Calu3 (cell line): ENCODE data around the gene CHRDL1. TPM values are rescaled to one million over a fixed set of nuclear protein-coding genes. Genes with fewer than 3 reads are reported as not detected.

ENCODE experiments used
- BruUV-seq: library from RNA; stranded (reverse); fragments of 400-500 nt; replicated peaks from 2 replicates; lab custom pipeline; 2021; lab: Mats Ljungman, UMichigan
- CTCF ChIA-PET: fragments of 300-600 bp; sonication (Branson Sonifier 250); formaldehyde crosslinking; loops from one replicate; lab custom pipeline; 2022; ENCODE audit warnings: antibody characterized with exemption; lab: Charles Lee
- DNase-seq: peaks from one replicate; pipeline ENCODE4 v3.0.0; 2022
- H3K27ac Mint-ChIP-seq: one replicate; pipeline ENCODE4 v1.8.0; 2022; ENCODE audit warnings: mixed read lengths; ENCODE audit not compliant: unreplicated experiment
- H3K27me3 Mint-ChIP-seq: one replicate; pipeline ENCODE4 v1.8.0; 2022; ENCODE audit warnings: mixed read lengths; ENCODE audit not compliant: unreplicated experiment
- H3K36me3 Mint-ChIP-seq: one replicate; pipeline ENCODE4 v1.8.0; 2022; ENCODE audit warnings: mild to moderate bottlenecking, moderate library complexity, mixed read lengths; ENCODE audit not compliant: insufficient read depth, unreplicated experiment
- H3K4me1 Mint-ChIP-seq: one replicate; pipeline ENCODE4 v1.8.0; 2022; ENCODE audit warnings: mild to moderate bottlenecking, low read depth, mixed read lengths; ENCODE audit not compliant: unreplicated experiment
- H3K4me3 Mint-ChIP-seq: one replicate; pipeline ENCODE4 v1.8.0; 2022; ENCODE audit warnings: mild to moderate bottlenecking, low read depth, moderate library complexity, mixed read lengths; ENCODE audit not compliant: unreplicated experiment
- H3K9me3 Mint-ChIP-seq: one replicate; pipeline ENCODE4 v1.8.0; 2022; ENCODE audit warnings: low read depth, mixed read lengths; ENCODE audit not compliant: unreplicated experiment
- CTCF ChIP-seq: fragments of 200-600 bp; IDR thresholded peaks from one replicate; pipeline ENCODE4 v1.8.0; 2022; ENCODE audit warnings: antibody characterized with exemption; ENCODE audit not compliant: unreplicated experiment
- intact Hi-C: fragments of 100-400 bp; cut with micrococcal nuclease; formaldehyde crosslinking; loops from one replicate; pipeline ENCODE4 v1.10.0; 2022; ENCODE audit not compliant: unreplicated experiment
- total RNA-seq: library from RNA; stranded (reverse); gene quantifications from 2 replicates; pipeline ENCODE4 v1.2.3, GENCODE V29; 2022

The CHRDL1 gene
- total RNA-seq, 1 experiment from 2014 or later: not detected

GRCh38 chrX:110699109-110699508 lies 96.5 kb downstream of the CHRDL1 start:
- H3K36me3 Mint-ChIP-seq: no peaks in the 10 kb centered on the region
- no peak for DNase-seq
- no TSS peak for BruUV-seq
- TF ChIP-seq CTCF: no peak
- CTCF ChIA-PET: no interaction called here
- intact Hi-C loops: no loop called here
- no peaks in the 10 kb centered on the region for H3K4me1 Mint-ChIP-seq
- no peaks in the 10 kb centered on the region for H3K9me3 Mint-ChIP-seq
- no peak overlapping the region for H3K4me3 Mint-ChIP-seq
- peaks cover 52% of the 10 kb centered on the region for H3K27me3 Mint-ChIP-seq
- H3K27ac Mint-ChIP-seq: no peak overlapping the region

GRCh38 chrX:110698696-110699095 lies 96.9 kb downstream of the CHRDL1 start:
- CTCF ChIA-PET: no interaction called here

GRCh38 chrX:110692866-110693265 lies 102.8 kb downstream of the CHRDL1 start:
- Mint-ChIP-seq H3K4me3 (no peak overlapping the region), H3K27me3 (peaks cover 29% of the 10 kb centered on the region), H3K4me1 (no peaks in the 10 kb centered on the region), H3K27ac (no peak overlapping the region), H3K9me3 (no peaks in the 10 kb centered on the region), H3K36me3 (no peaks in the 10 kb centered on the region)
- TF ChIP-seq CTCF: no peak
- intact Hi-C loops: no loop called here
- CTCF ChIA-PET: interaction anchor here (0.6 kb wide), 1 partner anchor 811 kb away, joined by 3 read pairs; no protein-coding TSS in a partner anchor
- no TSS peak for BruUV-seq
- no peak for DNase-seq

More at GRCh38 chrX:110698696-110699095, 96.9 kb downstream of the CHRDL1 start:
- Mint-ChIP-seq H3K4me3 (no peak overlapping the region), H3K36me3 (no peaks in the 10 kb centered on the region), H3K27ac (no peak overlapping the region), H3K4me1 (no peaks in the 10 kb centered on the region), H3K9me3 (no peaks in the 10 kb centered on the region), H3K27me3 (peaks cover 49% of the 10 kb centered on the region)
- BruUV-seq: no TSS peak
- intact Hi-C loops: no loop called here
- no peak for DNase-seq
- no peak for TF ChIP-seq CTCF

GRCh38 chrX:110691446-110691845 lies 104.2 kb downstream of the CHRDL1 start:
- DNase-seq: no peak
- Mint-ChIP-seq H3K4me3 (no peak overlapping the region), H3K9me3 (no peaks in the 10 kb centered on the region), H3K36me3 (no peaks in the 10 kb centered on the region), H3K27ac (no peak overlapping the region), H3K27me3 (peaks cover 25% of the 10 kb centered on the region), H3K4me1 (no peaks in the 10 kb centered on the region)
- intact Hi-C loops: no loop called here
- CTCF ChIA-PET: no interaction called here
- BruUV-seq: no TSS peak
- no peak for TF ChIP-seq CTCF
